ENCODE measurements around the gene TBX10. TPM values are rescaled to one million over a fixed set of nuclear protein-coding genes. Genes with fewer than 3 reads are reported as not detected.
"Not testable (repeated sequence)": the region's sequence is repeated elsewhere in the genome, so short reads cannot be mapped to it uniquely, and the experiment has no call there.

The TBX10 gene
- total and polyA plus RNA-seq, 7 donors: 15.8 to 109 (median 60.6) TPM; not detected in 4

GRCh38 chr11:67593565-67593905 lies 46.0 kb downstream of the TBX10 start:
- intact Hi-C loops (cut with DNase I): no loop called here
- Histone ChIP-seq H3K4me3 (no peak overlapping the region), H3K4me1 (no peaks in the 10 kb centered on the region), H3K27ac (no peak overlapping the region), H3K36me3 (peaks cover 0 to 6% (median 3%) of the 10 kb centered on the region in 4 donors), H3K9me3 (no peaks in the 10 kb centered on the region), H3K27me3 (no peaks in the 10 kb centered on the region)
- TF ChIP-seq CTCF (IDR thresholded peaks at IDR 0.05): no peak
- no peak for TF ChIP-seq POLR2AphosphoS5 (IDR thresholded peaks at IDR 0.05)
- no peak for TF ChIP-seq POLR2A (IDR thresholded peaks at IDR 0.05)
- TF ChIP-seq EP300 (IDR thresholded peaks at IDR 0.05): no peak
- DNase-seq: no peak
- 63 to 77% methylated on average over 3 of the region's 3 CpGs for WGBS, 2 donors

DNA sequence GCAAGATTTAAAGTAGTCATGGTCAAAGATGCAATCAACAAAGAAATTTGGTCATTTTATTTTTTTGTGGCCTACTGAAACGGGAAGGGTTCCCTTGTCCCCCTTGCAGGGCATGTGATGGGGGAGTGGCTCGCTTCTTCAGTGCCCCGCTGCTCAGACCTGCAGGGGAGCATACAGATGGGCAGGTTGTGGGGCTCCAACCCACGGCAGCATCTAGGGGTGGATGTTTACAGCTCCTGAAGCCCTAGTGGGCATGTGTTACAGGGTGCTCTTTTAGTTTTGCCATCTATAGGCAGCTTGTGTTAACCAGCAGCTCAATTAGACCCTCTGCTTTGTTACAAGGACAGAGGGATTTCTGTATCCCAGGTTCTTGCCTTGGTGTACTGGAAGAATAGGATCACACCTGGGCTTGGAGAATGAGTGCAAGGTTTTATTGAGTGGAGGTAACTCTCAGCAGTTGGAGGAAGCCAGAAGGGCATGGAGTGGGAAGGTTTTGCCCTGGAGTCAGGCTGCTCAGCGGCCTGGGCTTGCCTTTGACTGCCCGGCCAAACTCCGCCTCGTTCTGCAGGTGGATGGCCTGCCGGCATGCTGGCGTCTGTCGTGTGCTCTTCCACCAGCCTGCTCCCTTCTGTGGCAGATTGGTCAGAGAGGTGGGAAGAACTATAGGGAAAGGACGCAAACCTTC lies 46.5 kb downstream of the TBX10 start:
- H3K27ac ChIP-seq: no peak overlapping the region
- peak; percentile 28 for DNase-seq
- H3K27me3 ChIP-seq: no peaks in the 10 kb centered on the region
- no peak overlapping the region for H3K4me3 ChIP-seq
- TF ChIP-seq CTCF (IDR thresholded peaks at IDR 0.05) (no peak), POLR2AphosphoS5 (IDR thresholded peaks at IDR 0.05) (no peak), POLR2A (IDR thresholded peaks at IDR 0.05) (no peak), EP300 (IDR thresholded peaks at IDR 0.05) (no peak)
- H3K9me3 ChIP-seq: no peaks in the 10 kb centered on the region
- 65 to 80% methylated on average over 12 of the region's 12 CpGs for WGBS, 2 donors
- no peaks in the 10 kb centered on the region for H3K4me1 ChIP-seq
- H3K36me3 ChIP-seq: peaks cover 0 to 11% (median 4%) of the 10 kb centered on the region in 4 donors
- intact Hi-C loops (cut with DNase I): no loop called here

DNA sequence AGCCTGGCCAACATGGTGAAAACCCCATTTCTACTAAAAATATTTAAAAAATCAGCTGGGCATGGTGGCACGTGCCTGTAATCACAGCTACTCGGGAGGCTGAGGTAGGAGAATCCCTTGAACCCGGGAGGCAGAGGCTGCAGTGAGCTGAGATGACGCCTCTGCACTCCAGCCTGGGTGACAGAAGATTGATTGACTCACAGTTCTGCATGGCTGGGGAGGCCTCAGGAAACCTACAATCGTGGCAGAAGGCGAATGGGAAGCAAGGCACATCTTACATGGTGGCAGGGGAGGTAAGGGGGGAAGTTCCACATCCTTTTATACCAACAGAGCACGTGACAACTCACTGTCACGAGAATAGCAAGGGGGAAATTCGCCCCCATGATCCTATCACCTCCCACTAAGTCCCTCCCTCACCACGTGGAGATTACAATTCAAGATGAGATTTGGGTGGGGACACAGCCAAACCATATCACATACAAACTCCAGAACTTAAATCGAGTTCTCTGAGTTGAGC lies 50.6 kb downstream of the TBX10 start:
- intact Hi-C loops (cut with DNase I); H3K4me3 ChIP-seq; H3K27ac ChIP-seq: not testable (repeated sequence)

GRCh38 chr11:67588136-67588503 lies 51.4 kb downstream of the TBX10 start:
- no peaks in the 10 kb centered on the region for H3K9me3 ChIP-seq
- no peak overlapping the region for H3K4me3 ChIP-seq
- no peak overlapping the region for H3K27ac ChIP-seq
- intact Hi-C loops (cut with DNase I): no loop called here
- no peak for TF ChIP-seq EP300 (IDR thresholded peaks at IDR 0.05)
- no peak for TF ChIP-seq POLR2AphosphoS5 (IDR thresholded peaks at IDR 0.05)
- no peak for TF ChIP-seq CTCF (IDR thresholded peaks at IDR 0.05)
- TF ChIP-seq POLR2A (IDR thresholded peaks at IDR 0.05): no peak
- DNase-seq: no peak
- peaks cover 0 to 19% (median 16%) of the 10 kb centered on the region in 4 donors for H3K4me1 ChIP-seq
- H3K27me3 ChIP-seq: no peaks in the 10 kb centered on the region
- WGBS, 2 donors: 87 to 91% methylated on average over 1 of the region's 1 CpG
- peaks cover 4 to 40% (median 18%) of the 10 kb centered on the region in 4 donors for H3K36me3 ChIP-seq

More for the DNA sequence above, 50.6 kb downstream of the TBX10 start:
- DNase-seq, H3K27me3 ChIP-seq, H3K9me3 ChIP-seq: not testable (repeated sequence)
- peaks cover 4 to 40% (median 18%) of the 10 kb centered on the region in 4 donors for H3K36me3 ChIP-seq
- peaks cover 0 to 19% (median 16%) of the 10 kb centered on the region in 4 donors for H3K4me1 ChIP-seq
- WGBS, 2 donors: 76 to 79% methylated on average over 11 of the region's 11 CpGs

GRCh38 chr11:67586568-67587250 lies 52.9 kb downstream of the TBX10 start:
- intact Hi-C loops (cut with DNase I): no loop called here
- Histone ChIP-seq H3K9me3 (no peaks in the 10 kb centered on the region), H3K4me1 (peaks cover 0 to 25% (median 16%) of the 10 kb centered on the region in 4 donors), H3K36me3 (peaks cover 4 to 40% (median 18%) of the 10 kb centered on the region in 4 donors), H3K4me3 (no peak overlapping the region), H3K27me3 (no peaks in the 10 kb centered on the region), H3K27ac (no peak overlapping the region)
- no peak for TF ChIP-seq EP300 (IDR thresholded peaks at IDR 0.05)
- no peak for TF ChIP-seq POLR2AphosphoS5 (IDR thresholded peaks at IDR 0.05)
- no peak for TF ChIP-seq CTCF (IDR thresholded peaks at IDR 0.05)
- no peak for DNase-seq
- 57 to 85% methylated on average over 5 of the region's 5 CpGs for WGBS, 2 donors
